Tibial artery (tissue), 4 donors: ENCODE results near the gene STX12.
"Not testable (repeated sequence)": the region's sequence is repeated elsewhere in the genome, so short reads cannot be mapped to it uniquely, and the experiment has no call there.

Experiments used
- DNase-seq, 2 donors: peaks; one replicate each; pipeline ENCODE4 v3.0.0-alpha.2; 2019
- H3K27ac ChIP-seq, 2 donors: fragments of 200-600 bp; sonication (generic) in 1 of 2; 1 replicate in 1 of 2; 2 replicates in 1 of 2; pipeline ENCODE4 v1.5.1; 2018 to 2019; ENCODE audit warnings: mild to moderate bottlenecking in 1 of 2
- H3K27me3 ChIP-seq, 2 donors: fragments of 200-600 bp; sonication (generic) in 1 of 2; one replicate each; pipeline versions ENCODE4 v1.5.1 to v1.6.0; 2016 to 2019
- H3K36me3 ChIP-seq, 3 donors: fragments of 200-600 bp; sonication (generic) in 2 of 3; one replicate each; pipeline ENCODE4 v1.5.1; 2016 to 2019; ENCODE audit warnings: mild to moderate bottlenecking in 2 of 3
- H3K4me1 ChIP-seq, 4 donors: fragments of 200-600 bp; sonication (generic) in 2 of 4; 1 replicate in 3 of 4; 2 replicates in 1 of 4; pipeline ENCODE4 v1.5.1; 2016 to 2019
- H3K4me3 ChIP-seq, 2 donors: fragments of 200-600 bp; sonication (generic) in 1 of 2; 1 replicate in 1 of 2; 2 replicates in 1 of 2; pipeline ENCODE4 v1.5.1; 2018 to 2019; ENCODE audit warnings: mild to moderate bottlenecking in 2 of 2
- H3K9me3 ChIP-seq, 3 donors: fragments of 200-600 bp; sonication (generic) in 1 of 3; one replicate each; pipeline ENCODE4 v1.5.1; 2016 to 2019
- CTCF ChIP-seq, 2 experiments: fragments of 200-600 bp in 1 of 2; fragments of 450-650 bp in 1 of 2; IDR thresholded peaks; one replicate each; pipeline ENCODE4 v1.5.1; 2017 to 2019; ENCODE audit warnings: antibody characterized with exemption in 2 of 2, mild to moderate bottlenecking in 1 of 2, moderate library complexity in 1 of 2
- intact Hi-C: fragments of 100-400 bp; cut with DNase I; formaldehyde crosslinking; loops from one replicate; pipeline ENCODE4 v1.15.0; 2023; ENCODE audit warnings: low total_unique reads

The STX12 gene

DNA sequence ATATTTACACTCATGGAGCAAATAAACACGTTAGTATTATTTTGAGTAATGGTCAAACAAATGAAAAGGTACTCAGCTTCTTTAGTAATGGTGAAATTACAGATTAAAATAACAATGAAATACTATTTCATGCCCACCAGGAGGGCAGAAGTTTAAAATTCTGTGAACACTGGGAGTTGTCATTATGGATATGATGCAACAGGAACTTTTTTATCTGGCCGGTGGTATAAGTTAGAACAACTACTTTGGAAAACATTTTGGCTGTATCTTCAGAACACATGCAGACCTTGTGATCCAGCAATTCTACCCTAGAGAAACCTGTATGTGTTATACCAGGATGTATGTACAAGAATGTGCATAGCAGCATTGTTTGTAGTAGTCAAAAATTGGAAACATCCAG, 34.4 kb downstream of the STX12 start:
- intact Hi-C loops, result no loop called here
- H3K36me3 ChIP-seq, result peaks cover 41 to 59% (median 58%) of the 10 kb centered on the region in 3 donors
- no peak overlapping the region for H3K4me3 ChIP-seq
- H3K4me1 ChIP-seq, result no peaks in the 10 kb centered on the region
- no peak for DNase-seq
- no peak overlapping the region for H3K27ac ChIP-seq
- no peak for TF ChIP-seq CTCF (IDR thresholded peaks at IDR 0.05)
- H3K9me3 ChIP-seq, result no peaks in the 10 kb centered on the region
- no peaks in the 10 kb centered on the region for H3K27me3 ChIP-seq

DNA sequence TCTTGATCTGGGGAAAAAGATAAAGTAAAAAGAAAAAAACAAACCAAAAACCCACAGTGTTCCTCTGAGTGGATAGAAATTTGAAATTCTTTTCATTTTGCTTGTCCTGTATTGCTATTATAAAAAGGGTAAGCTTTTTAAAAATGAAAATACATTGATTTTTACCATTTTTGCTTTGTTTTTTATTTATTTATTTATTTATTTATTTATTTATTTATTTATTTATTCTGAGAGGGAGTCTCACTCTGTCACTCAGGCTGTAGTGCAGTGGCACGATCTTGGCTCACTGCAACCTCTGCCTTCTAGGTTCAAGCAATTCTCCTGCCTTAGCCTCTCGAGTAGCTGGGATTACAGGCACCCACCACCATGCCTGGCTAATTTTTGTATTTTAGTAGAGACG, 35.1 kb downstream of the STX12 start:
- H3K4me3 ChIP-seq, H3K9me3 ChIP-seq, H3K27ac ChIP-seq, intact Hi-C loops, H3K27me3 ChIP-seq, H3K4me1 ChIP-seq, DNase-seq: not testable (repeated sequence)
- peaks cover 44 to 61% (median 59%) of the 10 kb centered on the region in 3 donors for H3K36me3 ChIP-seq

GRCh38 chr1:27809883-27810282, 36.9 kb downstream of the STX12 start:
- H3K36me3 ChIP-seq, result peaks cover 50 to 59% (median 58%) of the 10 kb centered on the region in 3 donors
- H3K27ac ChIP-seq, result no peak overlapping the region
- H3K27me3 ChIP-seq, result no peaks in the 10 kb centered on the region
- TF ChIP-seq CTCF (IDR thresholded peaks at IDR 0.05), result no peak
- H3K4me3 ChIP-seq, result no peak overlapping the region
- DNase-seq, result no peak
- no peaks in the 10 kb centered on the region for H3K9me3 ChIP-seq
- intact Hi-C loops, result no loop called here
- H3K4me1 ChIP-seq, result no peaks in the 10 kb centered on the region

GRCh38 chr1:27811741-27812500, 38.9 kb downstream of the STX12 start:
- no peak for TF ChIP-seq CTCF (IDR thresholded peaks at IDR 0.05)
- intact Hi-C loops, result no loop called here
- no peak for DNase-seq
- H3K36me3 ChIP-seq, result peaks cover 32 to 55% (median 50%) of the 10 kb centered on the region in 3 donors
- peaks cover 0 to 8% (median 3%) of the 10 kb centered on the region in 4 donors for H3K4me1 ChIP-seq
- no peak overlapping the region for H3K4me3 ChIP-seq
- no peaks in the 10 kb centered on the region for H3K27me3 ChIP-seq
- H3K27ac ChIP-seq, result no peak overlapping the region
- no peaks in the 10 kb centered on the region for H3K9me3 ChIP-seq

- no peak for TF ChIP-seq CTCF (IDR thresholded peaks at IDR 0.05)
- Histone ChIP-seq H3K36me3 (peaks cover 51 to 76% (median 74%) of the 10 kb centered on the region in 3 donors), H3K9me3 (no peaks in the 10 kb centered on the region), H3K27me3 (no peaks in the 10 kb centered on the region), H3K27ac (peak overlapping the region; percentile 57 to 65), H3K4me1 (peaks cover 0 to 18% (median 10%) of the 10 kb centered on the region in 4 donors), H3K4me3 (no peak overlapping the region)
- intact Hi-C loops, result no loop called here
- DNase-seq, result no peak
These were observed 44.1 kb downstream of the STX12 start for GRCh38 chr1:27816921-27817630.

DNA sequence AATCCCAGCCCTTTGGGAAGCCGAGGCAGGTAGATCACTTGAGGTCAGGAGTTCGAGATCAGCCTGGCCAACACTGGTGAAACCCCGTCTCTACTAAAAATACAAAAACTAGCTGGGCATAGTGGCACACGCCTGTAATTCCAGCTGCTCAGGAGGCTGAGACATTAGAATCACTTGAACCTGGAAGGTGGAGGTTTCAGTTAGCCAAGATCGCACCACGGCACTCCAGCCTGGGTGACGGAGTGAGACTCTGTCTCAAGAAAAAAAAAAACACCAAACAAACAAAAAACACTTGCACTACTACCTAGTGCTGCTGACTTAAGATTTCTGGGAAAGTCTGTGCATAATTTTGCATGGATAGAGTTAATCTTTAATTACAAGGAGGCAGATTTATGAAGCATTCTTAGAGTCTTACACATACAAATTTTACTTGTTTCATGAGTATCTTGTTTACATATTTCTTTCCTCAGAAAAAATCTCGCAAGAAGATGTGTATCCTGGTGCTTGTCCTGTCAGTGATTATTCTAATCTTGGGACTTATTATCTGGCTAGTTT, 48.8 kb downstream of the STX12 start:
- H3K9me3 ChIP-seq, result no peaks in the 10 kb centered on the region
- no peak overlapping the region for H3K27ac ChIP-seq
- TF ChIP-seq CTCF (IDR thresholded peaks at IDR 0.05), result no peak
- intact Hi-C loops, result no loop called here
- H3K27me3 ChIP-seq, result no peaks in the 10 kb centered on the region
- no peak overlapping the region for H3K4me3 ChIP-seq
- peaks cover 27 to 67% (median 59%) of the 10 kb centered on the region in 3 donors for H3K36me3 ChIP-seq
- peaks cover 0 to 11% (median 7%) of the 10 kb centered on the region in 4 donors for H3K4me1 ChIP-seq
- no peak for DNase-seq
